ENCODE data around the gene MX2.
"Not testable (repeated sequence)": the region's sequence is repeated elsewhere in the genome, so short reads cannot be mapped to it uniquely, and the experiment has no call there.

MX2 gene, protein sequence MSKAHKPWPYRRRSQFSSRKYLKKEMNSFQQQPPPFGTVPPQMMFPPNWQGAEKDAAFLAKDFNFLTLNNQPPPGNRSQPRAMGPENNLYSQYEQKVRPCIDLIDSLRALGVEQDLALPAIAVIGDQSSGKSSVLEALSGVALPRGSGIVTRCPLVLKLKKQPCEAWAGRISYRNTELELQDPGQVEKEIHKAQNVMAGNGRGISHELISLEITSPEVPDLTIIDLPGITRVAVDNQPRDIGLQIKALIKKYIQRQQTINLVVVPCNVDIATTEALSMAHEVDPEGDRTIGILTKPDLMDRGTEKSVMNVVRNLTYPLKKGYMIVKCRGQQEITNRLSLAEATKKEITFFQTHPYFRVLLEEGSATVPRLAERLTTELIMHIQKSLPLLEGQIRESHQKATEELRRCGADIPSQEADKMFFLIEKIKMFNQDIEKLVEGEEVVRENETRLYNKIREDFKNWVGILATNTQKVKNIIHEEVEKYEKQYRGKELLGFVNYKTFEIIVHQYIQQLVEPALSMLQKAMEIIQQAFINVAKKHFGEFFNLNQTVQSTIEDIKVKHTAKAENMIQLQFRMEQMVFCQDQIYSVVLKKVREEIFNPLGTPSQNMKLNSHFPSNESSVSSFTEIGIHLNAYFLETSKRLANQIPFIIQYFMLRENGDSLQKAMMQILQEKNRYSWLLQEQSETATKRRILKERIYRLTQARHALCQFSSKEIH

GRCh38 chr21:41361786-41362604 is at the start of gene MX2:
MX2 (plus strand) TSS chr21:41362027; CDS start chr21:41376907, 14,880 bp downstream.
- FAIRE-seq = no peak

DNA sequence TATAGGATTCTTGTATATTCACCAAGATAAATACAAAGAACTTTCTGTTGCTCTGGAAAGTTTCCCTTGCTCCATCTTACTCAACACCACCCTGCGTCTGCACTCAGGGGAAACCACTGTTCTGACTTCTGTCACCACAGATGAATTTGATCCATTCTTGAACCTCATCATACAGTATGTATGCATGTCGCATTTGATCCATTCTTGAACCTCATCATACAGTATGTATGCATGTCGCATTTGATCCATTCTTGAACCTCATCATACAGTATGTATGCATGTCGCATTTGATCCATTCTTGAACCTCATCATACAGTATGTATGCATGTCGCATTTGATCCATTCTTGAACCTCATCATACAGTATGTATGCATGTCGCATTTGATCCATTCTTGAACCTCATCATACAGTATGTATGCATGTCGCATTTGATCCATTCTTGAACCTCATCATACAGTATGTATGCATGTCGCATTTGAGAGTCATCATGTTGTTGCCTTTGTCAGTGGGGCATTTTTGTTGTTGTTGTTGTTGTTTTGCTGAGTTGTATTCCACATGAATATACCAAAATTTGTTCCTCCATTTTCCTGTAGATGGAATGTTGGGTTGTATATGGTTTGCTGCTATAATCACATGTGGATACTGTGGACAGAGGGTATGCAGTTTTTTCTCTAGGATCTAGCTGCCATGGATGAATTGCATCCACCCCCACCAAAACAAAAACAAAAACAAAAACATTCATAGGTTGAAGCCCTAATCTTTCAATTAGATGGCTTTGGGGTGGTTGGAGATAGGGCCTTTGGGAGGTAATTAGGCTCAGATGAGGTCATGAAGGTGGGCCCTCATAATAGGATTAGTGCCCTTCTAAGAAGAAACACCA is 48.3 kb upstream of the MX2 start:
- FAIRE-seq = not testable (repeated sequence)

DNA sequence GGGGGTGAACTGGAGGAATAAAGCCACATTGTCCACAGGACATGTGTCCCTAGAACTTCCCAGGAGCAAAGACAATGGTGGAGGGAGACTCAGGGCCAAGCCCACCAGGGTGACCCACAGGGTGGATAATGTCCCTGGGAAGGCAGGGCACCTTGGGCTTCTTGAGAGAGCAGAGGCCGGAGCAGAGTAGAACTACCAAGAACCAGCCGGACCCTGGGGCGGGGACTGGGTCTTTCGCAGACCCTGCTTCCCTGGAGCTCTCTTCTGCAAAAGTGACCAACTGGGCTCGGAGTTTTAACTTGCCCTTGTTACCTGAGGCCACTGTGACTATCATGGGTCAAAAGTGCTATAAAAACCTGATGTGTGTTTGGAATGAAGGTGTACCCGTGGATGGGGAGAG is 46.1 kb upstream of the MX2 start:
- no peak for FAIRE-seq

- FAIRE-seq = no peak
Measured at GRCh38 chr21:41316200-41317062, 45.4 kb upstream of the MX2 start, which contains the start of gene FAM3B. FAM3B (plus strand) TSS chr21:41316801; CDS start chr21:41316880, 79 bp downstream.

GRCh38 chr21:41317063-41317392 is 44.8 kb upstream of the MX2 start:
- no peak for FAIRE-seq

- no peak for FAIRE-seq
Measured at GRCh38 chr21:41317458-41317857, 44.4 kb upstream of the MX2 start.

GRCh38 chr21:41318218-41318617 is 43.6 kb upstream of the MX2 start:
- no peak for FAIRE-seq

- FAIRE-seq = no peak
Measured at GRCh38 chr21:41319273-41319672, 42.6 kb upstream of the MX2 start.

GRCh38 chr21:41321211-41321907 is 40.5 kb upstream of the MX2 start:
- no peak for FAIRE-seq

DNA sequence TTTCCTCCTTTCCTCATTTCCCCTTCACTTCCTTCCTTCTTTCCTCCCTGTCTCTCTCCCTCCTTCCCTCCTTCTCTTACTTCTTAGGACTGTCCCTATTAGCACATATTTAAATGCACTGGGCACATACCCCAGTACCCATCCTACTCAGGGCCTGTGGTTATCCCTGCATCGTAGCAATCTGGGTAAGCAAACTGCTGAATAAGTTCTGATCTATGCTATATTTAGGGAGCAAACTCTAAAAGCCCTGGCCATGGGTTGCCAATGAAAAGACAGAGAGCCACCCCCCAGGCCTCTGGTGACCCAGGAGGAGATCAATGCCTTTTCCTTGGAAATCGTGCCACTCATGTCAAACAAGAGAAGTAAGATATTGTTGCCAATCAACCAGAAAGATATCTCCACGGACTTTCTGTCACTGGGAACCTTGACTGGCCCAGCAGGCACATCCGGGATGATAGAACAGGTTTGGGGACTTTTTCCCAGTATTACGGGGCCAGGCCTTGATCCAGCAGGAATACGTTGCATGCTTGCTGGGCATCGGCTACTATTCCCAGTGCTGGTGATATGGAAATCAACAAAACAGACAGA is 39.8 kb upstream of the MX2 start:
- FAIRE-seq = no peak

- FAIRE-seq = no peak
Measured at GRCh38 chr21:41322496-41323382, 39.1 kb upstream of the MX2 start.

DNA sequence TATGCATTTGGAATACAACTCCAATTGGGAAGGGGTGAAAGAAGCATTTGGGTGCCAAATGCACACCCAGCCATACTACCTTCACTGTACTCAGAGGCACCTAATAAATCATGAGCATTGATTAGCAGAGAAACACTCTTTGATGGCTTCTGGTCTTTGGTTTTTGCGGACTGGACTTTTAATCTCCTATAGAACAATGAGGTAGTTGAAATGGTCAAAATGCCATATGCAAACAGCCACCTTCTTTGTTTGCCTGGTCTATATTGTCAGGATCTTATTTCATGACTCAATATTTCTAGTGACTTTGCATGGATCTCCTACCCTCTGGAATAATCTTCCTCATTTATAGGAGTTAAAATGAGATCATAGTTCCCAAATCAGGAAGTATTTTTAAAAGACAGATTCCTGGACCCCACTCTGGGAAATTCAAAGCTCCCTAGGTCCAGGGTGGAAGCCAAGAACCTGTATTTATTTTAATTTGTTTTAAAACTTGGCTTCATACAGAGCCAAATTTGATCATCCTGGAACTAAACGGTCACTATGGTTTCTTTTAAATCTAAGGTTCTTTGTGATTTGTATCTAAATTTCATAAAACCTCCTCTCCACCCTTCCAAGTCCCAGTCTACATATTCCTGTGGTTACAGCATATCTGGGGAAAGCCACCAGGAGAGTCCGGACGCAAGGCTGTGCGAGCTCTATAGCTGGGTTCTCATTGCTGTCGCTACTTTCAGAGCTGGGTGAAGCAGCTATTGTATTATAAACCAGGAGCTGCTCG is 36.5 kb upstream of the MX2 start:
- no peak for FAIRE-seq

GRCh38 chr21:41326414-41327080 is 35.3 kb upstream of the MX2 start:
- no peak for FAIRE-seq

- FAIRE-seq = no peak
Measured at GRCh38 chr21:41327753-41328152, 34.1 kb upstream of the MX2 start.

- no peak for FAIRE-seq
Measured at GRCh38 chr21:41328660-41329607, 32.9 kb upstream of the MX2 start.

- FAIRE-seq = no peak
Measured at GRCh38 chr21:41333752-41334151, 28.1 kb upstream of the MX2 start.

GRCh38 chr21:41337515-41337914 is 24.3 kb upstream of the MX2 start:
- no peak for FAIRE-seq

Measured in endometrium (tissue), 2 donors.